HCT116 (cell line): ENCODE data around the gene C5orf22.

Source experiments
- CTCF ChIP-seq, 3 experiments: fragments of 200-600 bp in 1 of 3; sonication (generic) in 1 of 3; IDR thresholded peaks in 2 of 3; conservative IDR thresholded peaks in 1 of 3; 2 replicates each; pipeline ENCODE4 v1.5.1; 2012 to 2017; ENCODE audit warnings: low read depth in 2 of 3, low read length in 2 of 3, antibody characterized with exemption in 1 of 3, borderline replicate concordance in 1 of 3, control low read depth in 1 of 3, mild to moderate bottlenecking in 1 of 3, mixed read lengths in 1 of 3, mixed run types in 1 of 3, moderate library complexity in 1 of 3; ENCODE audit not compliant: insufficient read depth in 1 of 3
- EZH2phosphoT487 ChIP-seq: fragments of 200-600 bp; IDR thresholded peaks from 2 replicates; pipeline ENCODE4 v1.6.1; 2018; ENCODE audit warnings: antibody characterized with exemption, borderline replicate concordance
- MAX ChIP-seq: IDR thresholded peaks from 2 replicates; pipeline ENCODE4 v1.6.1; 2012
- POLR2A ChIP-seq: IDR thresholded peaks from 2 replicates; pipeline ENCODE4 v1.7.0; 2011; ENCODE audit warnings: borderline replicate concordance; ENCODE audit not compliant: insufficient read depth, insufficient read length; ENCODE audit errors: extremely low read depth
- POLR2AphosphoS5 ChIP-seq: IDR thresholded peaks from 2 replicates; pipeline ENCODE4 v1.6.1; 2011; ENCODE audit warnings: mild to moderate bottlenecking, low read depth, low read length, moderate library complexity
- RAD21 ChIP-seq: IDR thresholded peaks from 2 replicates; pipeline ENCODE4 v1.6.1; 2012; ENCODE audit warnings: low read depth, mild to moderate bottlenecking
- REST ChIP-seq: IDR thresholded peaks from 2 replicates; pipeline ENCODE4 v1.6.1; 2012; ENCODE audit warnings: low read depth
- SIN3A ChIP-seq: IDR thresholded peaks from 2 replicates; pipeline ENCODE4 v1.6.1; 2012; ENCODE audit warnings: low read depth

- TF ChIP-seq POLR2AphosphoS5 = no peak
- TF ChIP-seq CTCF (IDR thresholded peaks at IDR 0.05 in 2 of 3, conservative IDR thresholded peaks at IDR 0.05 in 1 of 3; ENCODE audit: borderline replicate concordance in 1 of 3, insufficient read depth in 1 of 3, low read depth in 2 of 3, low read length in 2 of 3) = no peak
- no peak for TF ChIP-seq MAX
- TF ChIP-seq RAD21 = no peak
- TF ChIP-seq POLR2A = no peak
- no peak for TF ChIP-seq SIN3A
- no peak for TF ChIP-seq EZH2phosphoT487
- TF ChIP-seq REST = no peak
Measured at GRCh38 chr5:31585895-31586270, 53.8 kb downstream of the C5orf22 start.
